ENCODE results near the gene TRIM16. TPM values are rescaled to one million over a fixed set of nuclear protein-coding genes. Genes with fewer than 3 reads are reported as not detected.
"Not testable (repeated sequence)": the region's sequence is repeated elsewhere in the genome, so short reads cannot be mapped to it uniquely, and the experiment has no call there.

Gene TRIM16
- total RNA-seq, 4 donors from 2014 or later, result 52.8 to 92.1 (median 63.8) TPM

DNA sequence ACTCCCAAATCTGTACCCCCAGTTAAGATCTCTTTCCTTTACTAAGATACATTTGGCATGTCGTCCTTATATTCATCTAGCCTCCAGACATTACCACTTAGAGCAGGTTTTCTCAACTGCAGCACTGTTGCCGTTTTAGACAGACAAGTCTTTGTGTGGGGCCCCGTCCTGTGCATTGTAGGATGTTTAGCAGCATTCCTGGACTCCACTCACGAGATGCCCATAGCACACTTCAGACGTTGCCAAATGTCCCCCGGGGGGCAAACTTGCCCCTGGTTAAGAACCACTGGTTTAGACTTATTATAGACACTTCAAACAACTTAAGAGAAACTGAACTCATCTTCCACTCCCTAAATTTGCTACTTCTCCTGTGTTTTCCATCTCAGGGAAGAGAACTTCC lies 8.1 kb downstream of the TRIM16 start:
- WGBS, result 80% methylated on average over 6 of the region's 6 CpGs

DNA sequence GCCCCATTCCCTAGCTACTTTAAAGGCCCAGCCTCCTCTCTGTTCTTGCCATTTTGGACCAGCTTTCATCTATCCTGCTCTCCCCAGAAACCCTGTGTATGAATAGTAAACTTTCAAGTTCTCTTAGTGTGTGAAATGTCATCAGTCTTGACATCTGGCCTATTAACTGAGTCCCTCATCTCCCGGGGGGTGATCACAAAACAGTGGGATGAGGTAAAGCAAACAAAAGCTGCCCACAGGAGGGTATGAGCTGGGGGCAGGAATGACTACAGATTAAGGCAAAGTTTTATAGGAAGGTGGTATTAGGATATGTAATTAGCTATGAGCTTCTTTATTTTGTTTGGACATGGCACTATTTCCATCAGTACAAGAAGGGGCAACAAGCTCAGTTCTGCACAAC lies 9.5 kb downstream of the TRIM16 start:
- H3K27me3 ChIP-seq; H3K4me1 ChIP-seq; DNase-seq (ENCODE audit: low spot score in 2 of 2); H3K36me3 ChIP-seq; H3K9me3 ChIP-seq; H3K4me3 ChIP-seq; H3K27ac ChIP-seq: not testable (repeated sequence)
- WGBS, result 91% methylated on average over 1 of the region's 1 CpG

More for the DNA sequence above, 8.1 kb downstream of the TRIM16 start:
- H3K9me3 ChIP-seq; H3K27me3 ChIP-seq; DNase-seq (ENCODE audit: low spot score in 2 of 2); H3K4me3 ChIP-seq; H3K4me1 ChIP-seq; H3K36me3 ChIP-seq; H3K27ac ChIP-seq: not testable (repeated sequence)

DNA sequence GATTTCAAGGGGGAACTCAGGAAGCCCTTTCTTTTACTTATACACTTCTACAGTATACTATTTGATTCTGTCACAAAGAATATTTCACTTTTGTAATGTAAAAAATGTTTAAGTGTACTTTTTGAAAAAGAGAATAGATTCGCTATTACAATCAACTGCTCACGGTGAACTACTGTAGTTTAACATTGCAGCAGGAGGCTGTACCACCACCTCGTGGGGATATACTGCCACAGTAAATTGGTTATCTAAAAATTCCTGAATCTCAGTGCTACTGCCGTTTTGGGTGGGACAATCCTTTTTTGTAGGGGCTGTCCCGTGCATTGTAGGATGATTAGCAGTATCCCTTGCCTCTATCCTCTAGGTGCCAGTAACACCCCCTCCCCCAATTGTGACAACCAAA lies 14.6 kb downstream of the TRIM16 start:
- H3K4me3 ChIP-seq; H3K27ac ChIP-seq; H3K9me3 ChIP-seq; H3K27me3 ChIP-seq; H3K36me3 ChIP-seq; H3K4me1 ChIP-seq; DNase-seq (ENCODE audit: low spot score in 2 of 2): not testable (repeated sequence)
- WGBS, result 68% methylated on average over 4 of the region's 5 CpGs

DNA sequence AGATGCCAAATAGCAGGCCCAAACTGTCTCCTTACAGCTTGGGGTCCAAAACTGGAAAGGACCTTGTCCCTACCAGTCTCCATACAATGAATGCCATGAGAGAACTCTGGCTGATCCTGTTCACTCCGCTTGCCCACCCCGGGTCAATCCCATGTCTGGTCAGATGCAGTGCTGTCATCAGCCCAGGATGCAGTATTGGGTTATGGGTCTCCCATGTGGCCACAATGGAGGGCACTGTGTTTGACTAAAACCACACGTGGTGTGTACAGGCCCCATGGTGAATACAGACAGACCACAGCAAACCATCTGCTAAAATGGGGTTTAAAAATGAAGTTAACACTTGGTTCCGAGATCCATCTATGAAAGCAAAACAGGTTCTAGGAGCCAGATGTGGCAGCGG lies 20.4 kb downstream of the TRIM16 start:
- no peak for DNase-seq (ENCODE audit: low spot score in 2 of 2)
- WGBS, result 97% methylated on average over 5 of the region's 5 CpGs
- H3K4me3 ChIP-seq, result no peak overlapping the region
- H3K9me3 ChIP-seq, result no peaks in the 10 kb centered on the region
- peaks cover 4% of the 10 kb centered on the region for H3K4me1 ChIP-seq
- no peak overlapping the region for H3K27ac ChIP-seq
- TF ChIP-seq EP300 (IDR thresholded peaks at IDR 0.05), result no peak
- TF ChIP-seq POLR2AphosphoS5 (IDR thresholded peaks at IDR 0.05), result no peak
- TF ChIP-seq, protein P1, sequence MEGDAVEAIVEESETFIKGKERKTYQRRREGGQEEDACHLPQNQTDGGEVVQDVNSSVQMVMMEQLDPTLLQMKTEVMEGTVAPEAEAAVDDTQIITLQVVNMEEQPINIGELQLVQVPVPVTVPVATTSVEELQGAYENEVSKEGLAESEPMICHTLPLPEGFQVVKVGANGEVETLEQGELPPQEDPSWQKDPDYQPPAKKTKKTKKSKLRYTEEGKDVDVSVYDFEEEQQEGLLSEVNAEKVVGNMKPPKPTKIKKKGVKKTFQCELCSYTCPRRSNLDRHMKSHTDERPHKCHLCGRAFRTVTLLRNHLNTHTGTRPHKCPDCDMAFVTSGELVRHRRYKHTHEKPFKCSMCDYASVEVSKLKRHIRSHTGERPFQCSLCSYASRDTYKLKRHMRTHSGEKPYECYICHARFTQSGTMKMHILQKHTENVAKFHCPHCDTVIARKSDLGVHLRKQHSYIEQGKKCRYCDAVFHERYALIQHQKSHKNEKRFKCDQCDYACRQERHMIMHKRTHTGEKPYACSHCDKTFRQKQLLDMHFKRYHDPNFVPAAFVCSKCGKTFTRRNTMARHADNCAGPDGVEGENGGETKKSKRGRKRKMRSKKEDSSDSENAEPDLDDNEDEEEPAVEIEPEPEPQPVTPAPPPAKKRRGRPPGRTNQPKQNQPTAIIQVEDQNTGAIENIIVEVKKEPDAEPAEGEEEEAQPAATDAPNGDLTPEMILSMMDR (IDR thresholded peaks at IDR 0.05), result no peak
- no peak for TF ChIP-seq POLR2A (IDR thresholded peaks at IDR 0.05)
- H3K27me3 ChIP-seq, result no peaks in the 10 kb centered on the region
- H3K36me3 ChIP-seq, result no peaks in the 10 kb centered on the region

DNA sequence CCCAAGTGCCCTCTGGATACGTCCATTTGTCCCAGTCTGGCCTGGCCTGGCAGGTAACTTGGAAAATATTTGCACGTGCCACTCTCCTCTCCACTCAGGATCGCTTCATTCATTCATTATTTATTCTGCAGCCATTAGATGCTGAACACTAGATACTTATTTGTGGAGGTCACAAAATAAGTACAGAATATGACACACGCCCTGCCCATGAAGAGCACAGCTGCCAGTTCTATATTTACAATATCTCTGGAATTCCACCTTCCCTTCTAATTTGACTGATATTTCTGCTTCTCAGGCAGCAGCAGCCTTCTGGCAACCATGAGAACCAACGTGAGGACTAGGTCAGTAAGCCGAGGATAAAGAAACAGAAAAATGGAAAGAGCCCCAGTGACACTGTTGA lies 20.9 kb downstream of the TRIM16 start:
- no peaks in the 10 kb centered on the region for H3K9me3 ChIP-seq
- WGBS, result 91% methylated on average over 6 of the region's 6 CpGs
- no peaks in the 10 kb centered on the region for H3K27me3 ChIP-seq
- DNase-seq (ENCODE audit: low spot score in 2 of 2), result no peak
- H3K36me3 ChIP-seq, result no peaks in the 10 kb centered on the region
- H3K27ac ChIP-seq, result no peak overlapping the region
- TF ChIP-seq, protein P1 (IDR thresholded peaks at IDR 0.05), result no peak
- TF ChIP-seq EP300 (IDR thresholded peaks at IDR 0.05), result no peak
- no peak for TF ChIP-seq POLR2AphosphoS5 (IDR thresholded peaks at IDR 0.05)
- TF ChIP-seq POLR2A (IDR thresholded peaks at IDR 0.05), result no peak
- peaks cover 8% of the 10 kb centered on the region for H3K4me1 ChIP-seq
- no peak overlapping the region for H3K4me3 ChIP-seq

DNA sequence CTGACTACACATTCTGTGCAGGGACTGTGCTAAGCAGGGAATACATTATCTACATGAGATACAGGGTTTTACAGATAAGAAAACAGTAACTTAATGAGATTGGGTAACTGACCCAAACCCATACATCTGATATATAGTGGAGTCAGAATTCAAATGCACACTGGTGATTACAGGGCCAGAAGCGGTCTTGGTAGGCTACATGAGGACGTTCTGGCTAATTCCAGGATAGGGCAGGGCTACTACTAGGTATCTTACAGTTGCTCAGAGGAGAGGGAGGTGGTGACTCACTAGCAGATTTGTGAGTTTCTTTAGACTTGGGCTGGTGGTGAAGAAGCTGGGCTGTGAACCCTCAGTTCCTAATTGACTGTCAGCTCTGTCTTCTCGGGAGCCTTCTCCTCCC lies 21.4 kb downstream of the TRIM16 start:
- Histone ChIP-seq H3K9me3 (no peaks in the 10 kb centered on the region), H3K27ac (no peak overlapping the region), H3K36me3 (no peaks in the 10 kb centered on the region), H3K4me1 (peaks cover 10% of the 10 kb centered on the region), H3K27me3 (no peaks in the 10 kb centered on the region), H3K4me3 (no peak overlapping the region)
- TF ChIP-seq POLR2A (IDR thresholded peaks at IDR 0.05), result no peak
- TF ChIP-seq, protein P1 (IDR thresholded peaks at IDR 0.05), result no peak
- no peak for TF ChIP-seq POLR2AphosphoS5 (IDR thresholded peaks at IDR 0.05)
- no peak for TF ChIP-seq EP300 (IDR thresholded peaks at IDR 0.05)
- WGBS, result 84% methylated on average over 3 of the region's 3 CpGs
- no peak for DNase-seq (ENCODE audit: low spot score in 2 of 2)

DNA sequence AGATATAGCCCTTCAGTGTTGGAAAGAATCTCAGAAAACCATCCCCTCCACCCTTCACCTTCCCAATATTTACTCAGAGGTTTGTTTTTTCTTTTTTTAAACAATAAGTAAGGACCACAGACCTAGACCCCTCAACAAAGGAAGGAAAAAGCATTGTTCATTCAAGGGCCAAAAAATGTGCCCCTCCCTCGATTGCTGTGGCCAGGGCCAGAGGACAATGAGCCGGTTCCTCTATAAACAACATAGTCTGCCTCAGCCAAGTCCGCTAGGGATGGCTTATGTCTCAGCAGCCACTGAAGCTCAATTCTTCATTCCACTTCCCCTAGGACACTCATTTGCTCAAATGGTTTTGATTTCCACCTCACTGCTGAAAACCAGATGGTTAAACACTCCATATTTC lies 24.0 kb downstream of the TRIM16 start:
- no peak for TF ChIP-seq POLR2A (IDR thresholded peaks at IDR 0.05)
- TF ChIP-seq, protein P1 (IDR thresholded peaks at IDR 0.05), result no peak

More for the DNA sequence above, 24.0 kb downstream of the TRIM16 start:
- Histone ChIP-seq H3K27ac (no peak overlapping the region), H3K4me3 (no peak overlapping the region), H3K36me3 (no peaks in the 10 kb centered on the region), H3K9me3 (no peaks in the 10 kb centered on the region), H3K4me1 (peaks cover 10% of the 10 kb centered on the region), H3K27me3 (no peaks in the 10 kb centered on the region)
- DNase-seq (ENCODE audit: low spot score in 2 of 2), result no peak
- 54% methylated on average over 3 of the region's 3 CpGs for WGBS

Measured in suprapubic skin (tissue), 4 donors.